ENCODE data around the gene RAB10. TPM values are rescaled to one million over a fixed set of nuclear protein-coding genes. Genes with fewer than 3 reads are reported as not detected.

The RAB10 gene
- total and polyA plus RNA-seq, 2 donors from 2014 or later, result 59.8 to 122 TPM

DNA sequence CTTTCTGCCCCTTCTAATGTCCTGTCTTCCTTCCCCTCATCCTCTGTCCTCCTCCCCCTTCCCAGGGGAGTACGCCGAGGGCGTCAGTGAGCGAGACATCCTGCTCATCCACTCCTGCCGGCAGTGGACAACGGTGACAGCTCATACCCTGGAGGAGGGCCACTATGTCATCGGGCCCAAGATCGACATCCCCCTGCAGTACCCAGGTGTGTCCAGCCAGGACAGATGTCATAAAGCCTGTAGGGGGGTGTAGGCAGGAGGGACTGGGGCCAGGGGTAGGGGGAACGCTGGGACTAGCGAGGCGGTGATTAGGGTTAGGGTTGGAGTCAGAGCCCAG is 142.4 kb downstream of the RAB10 start:
- Histone ChIP-seq H3K27me3 (ENCODE audit: control insufficient read depth, insufficient read depth, low read length) (peaks cover 3% of the 10 kb centered on the region), H3K4me3 (ENCODE audit: low read length in 3 of 3) (no peak overlapping the region), H3K4me1 (ENCODE audit: control insufficient read depth in 2 of 3, insufficient read depth in 2 of 3, low read depth in 1 of 3, low read length in 3 of 3) (peaks cover 0 to 4% (median 0%) of the 10 kb centered on the region in 3 donors), H3K36me3 (ENCODE audit: control insufficient read depth in 2 of 3, insufficient read depth in 3 of 3, low read length in 3 of 3) (no peaks in the 10 kb centered on the region), H3K9ac (ENCODE audit: low read length in 3 of 3) (no peak overlapping the region), H3K27ac (ENCODE audit: low read depth in 2 of 2, low read length in 2 of 2) (no peak overlapping the region), H3K9me3 (ENCODE audit: control insufficient read depth in 2 of 3, insufficient read depth in 1 of 3, low read length in 3 of 3) (no peaks in the 10 kb centered on the region)
- TF ChIP-seq, protein P1, sequence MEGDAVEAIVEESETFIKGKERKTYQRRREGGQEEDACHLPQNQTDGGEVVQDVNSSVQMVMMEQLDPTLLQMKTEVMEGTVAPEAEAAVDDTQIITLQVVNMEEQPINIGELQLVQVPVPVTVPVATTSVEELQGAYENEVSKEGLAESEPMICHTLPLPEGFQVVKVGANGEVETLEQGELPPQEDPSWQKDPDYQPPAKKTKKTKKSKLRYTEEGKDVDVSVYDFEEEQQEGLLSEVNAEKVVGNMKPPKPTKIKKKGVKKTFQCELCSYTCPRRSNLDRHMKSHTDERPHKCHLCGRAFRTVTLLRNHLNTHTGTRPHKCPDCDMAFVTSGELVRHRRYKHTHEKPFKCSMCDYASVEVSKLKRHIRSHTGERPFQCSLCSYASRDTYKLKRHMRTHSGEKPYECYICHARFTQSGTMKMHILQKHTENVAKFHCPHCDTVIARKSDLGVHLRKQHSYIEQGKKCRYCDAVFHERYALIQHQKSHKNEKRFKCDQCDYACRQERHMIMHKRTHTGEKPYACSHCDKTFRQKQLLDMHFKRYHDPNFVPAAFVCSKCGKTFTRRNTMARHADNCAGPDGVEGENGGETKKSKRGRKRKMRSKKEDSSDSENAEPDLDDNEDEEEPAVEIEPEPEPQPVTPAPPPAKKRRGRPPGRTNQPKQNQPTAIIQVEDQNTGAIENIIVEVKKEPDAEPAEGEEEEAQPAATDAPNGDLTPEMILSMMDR (IDR thresholded peaks at IDR 0.05; ENCODE audit: borderline replicate concordance, extremely low read depth, insufficient read depth), result no peak
- FAIRE-seq (no peak), DNase-seq (no peak)
- intact Hi-C loops (cut with DNase I), result no loop called here

DNA sequence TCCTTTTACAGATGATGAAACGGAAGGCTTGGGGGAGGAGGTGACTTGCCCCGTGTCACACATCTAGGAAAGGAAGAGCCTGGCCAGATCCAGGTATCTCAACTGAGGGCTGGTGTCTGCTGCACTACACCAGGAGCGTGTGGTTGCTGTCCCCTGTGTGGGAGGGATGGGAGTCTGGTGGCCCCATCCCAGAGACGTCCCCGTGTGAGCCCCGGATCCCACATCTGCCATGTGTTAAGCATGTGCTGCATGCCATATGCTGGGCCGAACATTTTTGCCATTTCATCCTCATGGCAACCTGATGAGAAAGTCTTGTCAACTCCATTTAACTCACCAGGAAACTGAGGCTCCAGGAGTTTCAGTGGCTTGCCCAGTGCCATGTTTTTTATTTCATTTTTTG is 143.2 kb downstream of the RAB10 start:
- H3K9me3 ChIP-seq (ENCODE audit: control insufficient read depth in 2 of 3, insufficient read depth in 1 of 3, low read length in 3 of 3), result no peaks in the 10 kb centered on the region
- FAIRE-seq, result no peak
- TF ChIP-seq, protein P1 (IDR thresholded peaks at IDR 0.05; ENCODE audit: borderline replicate concordance, extremely low read depth, insufficient read depth), result no peak
- no peak overlapping the region for H3K4me3 ChIP-seq (ENCODE audit: low read length in 3 of 3)
- H3K36me3 ChIP-seq (ENCODE audit: control insufficient read depth in 2 of 3, insufficient read depth in 3 of 3, low read length in 3 of 3), result no peaks in the 10 kb centered on the region
- H3K27ac ChIP-seq (ENCODE audit: low read depth in 2 of 2, low read length in 2 of 2), result no peak overlapping the region
- H3K4me1 ChIP-seq (ENCODE audit: control insufficient read depth in 2 of 3, insufficient read depth in 2 of 3, low read depth in 1 of 3, low read length in 3 of 3), result peaks cover 0 to 4% (median 0%) of the 10 kb centered on the region in 3 donors
- no peak overlapping the region for H3K9ac ChIP-seq (ENCODE audit: low read length in 3 of 3)
- H3K27me3 ChIP-seq (ENCODE audit: control insufficient read depth, insufficient read depth, low read length), result peaks cover 3% of the 10 kb centered on the region
- intact Hi-C loops (cut with DNase I), result no loop called here
- no peak for DNase-seq

DNA sequence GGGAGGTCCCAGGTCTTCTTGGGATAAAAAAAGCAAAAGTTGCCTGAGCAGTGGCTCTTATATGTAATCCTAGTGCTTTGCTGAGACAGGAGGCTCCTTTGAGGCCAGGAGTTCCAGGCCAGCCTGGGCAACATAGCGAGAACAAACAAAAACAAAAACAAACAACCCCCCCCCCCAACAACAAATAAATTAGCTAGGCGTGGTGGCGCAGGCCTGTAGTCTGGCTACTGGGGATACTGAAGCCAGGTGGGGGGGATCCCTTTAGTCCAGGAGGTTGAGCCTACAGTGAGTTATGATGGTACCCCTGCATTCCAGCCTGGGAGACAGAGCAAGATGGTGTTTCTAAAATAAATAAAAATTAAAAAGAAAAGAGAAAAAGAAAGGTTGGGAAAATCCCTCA is 144.4 kb downstream of the RAB10 start:
- no peak overlapping the region for H3K27ac ChIP-seq (ENCODE audit: low read depth in 2 of 2, low read length in 2 of 2)
- TF ChIP-seq, protein P1 (IDR thresholded peaks at IDR 0.05; ENCODE audit: borderline replicate concordance, extremely low read depth, insufficient read depth), result no peak
- H3K36me3 ChIP-seq (ENCODE audit: control insufficient read depth in 2 of 3, insufficient read depth in 3 of 3, low read length in 3 of 3), result no peaks in the 10 kb centered on the region
- no peaks in the 10 kb centered on the region for H3K9me3 ChIP-seq (ENCODE audit: control insufficient read depth in 2 of 3, insufficient read depth in 1 of 3, low read length in 3 of 3)
- H3K4me3 ChIP-seq (ENCODE audit: low read length in 3 of 3), result no peak overlapping the region
- H3K4me1 ChIP-seq (ENCODE audit: control insufficient read depth in 2 of 3, insufficient read depth in 2 of 3, low read depth in 1 of 3, low read length in 3 of 3), result peaks cover 0 to 4% (median 0%) of the 10 kb centered on the region in 3 donors
- FAIRE-seq (no peak), DNase-seq (no peak)
- peaks cover 3% of the 10 kb centered on the region for H3K27me3 ChIP-seq (ENCODE audit: control insufficient read depth, insufficient read depth, low read length)
- no peak overlapping the region for H3K9ac ChIP-seq (ENCODE audit: low read length in 3 of 3)
- intact Hi-C loops (cut with DNase I), result no loop called here
